ENCODE data around the gene SLX4. TPM values are rescaled to one million over a fixed set of nuclear protein-coding genes. Genes with fewer than 3 reads are reported as not detected.

The SLX4 gene
- total RNA-seq, 4 donors from 2014 or later: 1.4 to 5.6 (median 3.2) TPM

- TF ChIP-seq POLR2AphosphoS5 (IDR thresholded peaks at IDR 0.05) (no peak), POLR2A (IDR thresholded peaks at IDR 0.05) (no peak)
- WGBS, 2 donors (ENCODE audit: low coverage in 1 of 2): no CpG with 5 or more reads among the region's 21 CpGs
- no peak for ATAC-seq
- Histone ChIP-seq H3K4me3 (no peak overlapping the region), H3K36me3 (peaks cover 0 to 91% of the 10 kb centered on the region in 2 donors), H3K27me3 (no peaks in the 10 kb centered on the region), H3K9me3 (no peaks in the 10 kb centered on the region), H3K27ac (no peak overlapping the region), H3K4me1 (no peaks in the 10 kb centered on the region)
Measured at GRCh38 chr16:3655396-3656159, 44.2 kb upstream of the SLX4 start.

GRCh38 chr16:3655030-3655395 lies 43.6 kb upstream of the SLX4 start:
- no peak for TF ChIP-seq CTCF (IDR thresholded peaks at IDR 0.05)
- no peak for TF ChIP-seq POLR2A (IDR thresholded peaks at IDR 0.05)
- no peak for TF ChIP-seq POLR2AphosphoS5 (IDR thresholded peaks at IDR 0.05)
- TF ChIP-seq EP300 (IDR thresholded peaks at IDR 0.05): no peak
- H3K27ac ChIP-seq: no peak overlapping the region
- WGBS, 2 donors (ENCODE audit: low coverage in 1 of 2): 90 to 100% methylated on average over 1 to 8 of the region's 12 CpGs
- no peaks in the 10 kb centered on the region for H3K27me3 ChIP-seq
- H3K36me3 ChIP-seq: peaks cover 0 to 86% of the 10 kb centered on the region in 2 donors
- H3K9me3 ChIP-seq: no peaks in the 10 kb centered on the region
- no peak overlapping the region for H3K4me3 ChIP-seq
- no peaks in the 10 kb centered on the region for H3K4me1 ChIP-seq
- ATAC-seq: no peak

- ATAC-seq: peak; percentile 65
- Histone ChIP-seq H3K4me1 (no peaks in the 10 kb centered on the region), H3K36me3 (peaks cover 0 to 80% of the 10 kb centered on the region in 2 donors), H3K27ac (no peak within 1 kb of the TSS), H3K9me3 (no peaks in the 10 kb centered on the region), H3K27me3 (no peaks in the 10 kb centered on the region), H3K4me3 (no peak within 1 kb of the TSS)
- no peak for TF ChIP-seq POLR2A (IDR thresholded peaks at IDR 0.05)
- TF ChIP-seq CTCF (IDR thresholded peaks at IDR 0.05): peak in 3 of 4 experiments; percentile 32 to 63 (median 40)
- WGBS, 2 donors (ENCODE audit: low coverage in 1 of 2): 87 to 100% methylated on average over 2 to 6 of the region's 14 CpGs
Measured at GRCh38 chr16:3654249-3654991, 43.0 kb upstream of the SLX4 start, which contains the start of gene DNASE1. Gene DNASE1 (plus strand): TSS chr16:3654691. CDS start chr16:3655374, 683 bp downstream.

GRCh38 chr16:3652373-3653195 lies 41.2 kb upstream of the SLX4 start:
- Histone ChIP-seq H3K4me3 (no peak overlapping the region), H3K36me3 (peaks cover 0 to 62% of the 10 kb centered on the region in 2 donors), H3K4me1 (no peaks in the 10 kb centered on the region), H3K27ac (no peak overlapping the region), H3K27me3 (no peaks in the 10 kb centered on the region), H3K9me3 (no peaks in the 10 kb centered on the region)
- no peak for TF ChIP-seq POLR2A (IDR thresholded peaks at IDR 0.05)
- no peak for TF ChIP-seq EP300 (IDR thresholded peaks at IDR 0.05)
- TF ChIP-seq POLR2AphosphoS5 (IDR thresholded peaks at IDR 0.05): no peak
- TF ChIP-seq CTCF (IDR thresholded peaks at IDR 0.05): no peak
- ATAC-seq: no peak
- 73% methylated on average over 5 of the region's 14 CpGs; no CpG with 5 or more reads in 1 of the 2 donors for WGBS, 2 donors (ENCODE audit: low coverage in 1 of 2)

Measured in gastroesophageal sphincter (tissue), 4 donors.